A673 (cell line): ENCODE results near the gene IL15. TPM values are rescaled to one million over a fixed set of nuclear protein-coding genes. Genes with fewer than 3 reads are reported as not detected.

Source experiments
- BruUV-seq: library from RNA; stranded (reverse); fragments of 400-500 nt; replicated peaks from 2 replicates; lab custom pipeline; 2021; lab: Mats Ljungman, UMichigan
- CTCF ChIA-PET: fragments of 300-600 bp; sonication (Branson Sonifier 250); formaldehyde crosslinking; loops from one replicate; lab custom pipeline; 2022; ENCODE audit warnings: antibody characterized with exemption; lab: Charles Lee
- POLR2A ChIA-PET: fragments of 300-600 bp; sonication (Branson Sonifier 250); formaldehyde crosslinking; loops from one replicate; lab custom pipeline; 2022; ENCODE audit warnings: antibody characterized with exemption; ENCODE audit not compliant: low non-redundant PET; lab: Charles Lee
- DNase-seq: peaks from one replicate; pipeline ENCODE4 v3.0.0-alpha.2; 2015; ENCODE audit warnings: low spot score
- H3K27ac ChIP-seq: fragments of 200-600 bp; sonication (generic); 2 replicates; pipeline ENCODE4 v1.5.1; 2016; ENCODE audit warnings: mixed run types, low read depth, mild to moderate bottlenecking, mixed read lengths, antibody characterized with exemption, low read length; ENCODE audit not compliant: poor library complexity, severe bottlenecking
- H3K27me3 ChIP-seq: fragments of 200-600 bp; sonication (generic); replicated peaks from 2 replicates; pipeline ENCODE4 v1.6.1; 2017; ENCODE audit warnings: mixed run types, low read depth, mild to moderate bottlenecking, mixed read lengths, antibody characterized with exemption, low read length; ENCODE audit not compliant: insufficient read depth, poor library complexity
- H3K36me3 ChIP-seq: fragments of 200-600 bp; sonication (generic); 2 replicates; pipeline ENCODE4 v1.6.1; 2016; ENCODE audit warnings: mixed run types, mild to moderate bottlenecking, mixed read lengths, antibody characterized with exemption, low read length; ENCODE audit not compliant: insufficient read depth, poor library complexity, severe bottlenecking
- H3K4me1 ChIP-seq: fragments of 200-600 bp; sonication (generic); 2 replicates; pipeline ENCODE4 v1.6.1; 2017; ENCODE audit warnings: mixed run types, mild to moderate bottlenecking, mixed read lengths, antibody characterized with exemption, low read length; ENCODE audit not compliant: insufficient read depth, poor library complexity, severe bottlenecking
- H3K4me3 ChIP-seq: fragments of 200-600 bp; sonication (generic); 2 replicates; pipeline ENCODE4 v1.5.1; 2016; ENCODE audit warnings: low read depth, mixed run types, mild to moderate bottlenecking, mixed read lengths, low read length; ENCODE audit not compliant: poor library complexity, severe bottlenecking
- H3K9me3 ChIP-seq: fragments of 200-600 bp; sonication (generic); 2 replicates; pipeline ENCODE4 v1.6.1; 2016; ENCODE audit warnings: mixed run types, low read depth, mild to moderate bottlenecking, mixed read lengths, antibody characterized with exemption, low read length; ENCODE audit not compliant: poor library complexity, severe bottlenecking
- EZH2 ChIP-seq: fragments of 200-600 bp; sonication (generic); IDR thresholded peaks from 2 replicates; pipeline ENCODE4 v1.6.1; 2017; ENCODE audit warnings: borderline replicate concordance, low read depth, mild to moderate bottlenecking, mixed read lengths, antibody characterized with exemption, low read length; ENCODE audit not compliant: poor library complexity, severe bottlenecking
- intact Hi-C: fragments of 100-400 bp; cut with micrococcal nuclease; formaldehyde crosslinking; loops from one replicate; pipeline ENCODE4 v1.10.0; 2022; ENCODE audit not compliant: unreplicated experiment
- total RNA-seq: library from RNA; stranded (reverse); gene quantifications from 2 replicates; pipeline ENCODE4 v1.2.3, GENCODE V29; 2021
- TF ChIP-seq, protein P1 (sequence below): fragments of 300-800, 200-600 bp; sonication (generic); conservative IDR thresholded peaks from 2 replicates; pipeline ENCODE4 v1.5.1; 2017; ENCODE audit warnings: low read depth, mild to moderate bottlenecking, antibody characterized with exemption, low read length, moderate library complexity, mixed read lengths

IL15 gene
- total RNA-seq, 1 experiment from 2014 or later, result 0.21 TPM

DNA sequence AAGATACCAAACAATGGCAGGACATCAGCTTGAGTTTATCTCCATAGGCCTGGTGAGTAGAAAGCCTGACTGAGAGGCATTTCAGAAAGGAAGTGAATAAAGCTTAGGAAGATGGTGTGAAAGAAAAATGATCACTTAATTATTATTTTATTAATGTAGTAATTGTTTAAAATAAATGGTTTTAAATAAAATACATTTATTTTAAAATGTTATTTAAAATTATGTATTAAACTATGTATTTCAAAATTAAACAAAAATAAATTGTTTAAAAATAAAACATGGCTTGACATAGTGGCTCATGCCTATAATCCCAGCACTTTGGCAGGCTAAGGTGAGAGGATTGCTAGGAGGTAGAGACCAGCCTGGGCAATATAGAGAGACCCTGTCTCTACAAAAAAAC, 145.8 kb downstream of the IL15 start:
- no peak for DNase-seq
- Histone ChIP-seq H3K27me3 (no peaks in the 10 kb centered on the region), H3K4me3 (no peak overlapping the region), H3K36me3 (no peaks in the 10 kb centered on the region), H3K9me3 (no peaks in the 10 kb centered on the region), H3K27ac (no peak overlapping the region), H3K4me1 (no peaks in the 10 kb centered on the region)
- BruUV-seq, result no TSS peak
- CTCF ChIA-PET, result no interaction called here
- TF ChIP-seq EZH2, result no peak
- TF ChIP-seq, protein P1, sequence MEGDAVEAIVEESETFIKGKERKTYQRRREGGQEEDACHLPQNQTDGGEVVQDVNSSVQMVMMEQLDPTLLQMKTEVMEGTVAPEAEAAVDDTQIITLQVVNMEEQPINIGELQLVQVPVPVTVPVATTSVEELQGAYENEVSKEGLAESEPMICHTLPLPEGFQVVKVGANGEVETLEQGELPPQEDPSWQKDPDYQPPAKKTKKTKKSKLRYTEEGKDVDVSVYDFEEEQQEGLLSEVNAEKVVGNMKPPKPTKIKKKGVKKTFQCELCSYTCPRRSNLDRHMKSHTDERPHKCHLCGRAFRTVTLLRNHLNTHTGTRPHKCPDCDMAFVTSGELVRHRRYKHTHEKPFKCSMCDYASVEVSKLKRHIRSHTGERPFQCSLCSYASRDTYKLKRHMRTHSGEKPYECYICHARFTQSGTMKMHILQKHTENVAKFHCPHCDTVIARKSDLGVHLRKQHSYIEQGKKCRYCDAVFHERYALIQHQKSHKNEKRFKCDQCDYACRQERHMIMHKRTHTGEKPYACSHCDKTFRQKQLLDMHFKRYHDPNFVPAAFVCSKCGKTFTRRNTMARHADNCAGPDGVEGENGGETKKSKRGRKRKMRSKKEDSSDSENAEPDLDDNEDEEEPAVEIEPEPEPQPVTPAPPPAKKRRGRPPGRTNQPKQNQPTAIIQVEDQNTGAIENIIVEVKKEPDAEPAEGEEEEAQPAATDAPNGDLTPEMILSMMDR, result no peak
- intact Hi-C loops, result no loop called here
- POLR2A ChIA-PET, result no interaction called here
